HTERT RPE-1 (cell line): ENCODE results near the gene FAM210A.
"Not testable (repeated sequence)": the region's sequence is repeated elsewhere in the genome, so short reads cannot be mapped to it uniquely, and the experiment has no call there.

Experiments
- in situ Hi-C: fragments of 300-500 bp; cut with MboI; formaldehyde crosslinking; loops from 4 replicates; pipeline ENCODE4 v1.14.3; 2020; ENCODE audit warnings: low sequenced_read_pairs

The FAM210A gene

DNA sequence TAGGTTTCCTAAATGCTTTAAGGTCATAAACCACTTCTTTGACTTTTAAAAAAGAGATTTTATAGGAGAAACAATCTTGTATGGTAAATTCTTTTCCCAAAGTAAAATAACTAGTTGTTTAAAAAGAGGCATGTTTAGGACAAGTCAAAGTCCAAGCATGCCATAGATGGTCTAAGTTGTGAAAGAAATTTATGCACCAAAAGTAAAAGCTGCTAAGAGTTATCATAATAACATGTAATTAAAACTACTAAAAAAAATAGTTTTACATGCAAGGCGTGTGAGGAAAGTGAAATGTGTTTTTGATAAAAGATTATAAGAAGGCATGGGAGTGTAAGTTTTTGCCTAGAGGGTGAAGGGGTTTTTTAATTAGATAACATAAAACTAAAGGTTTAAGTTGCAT, 22.5 kb downstream of the FAM210A start:
- in situ Hi-C loops, result no loop called here

DNA sequence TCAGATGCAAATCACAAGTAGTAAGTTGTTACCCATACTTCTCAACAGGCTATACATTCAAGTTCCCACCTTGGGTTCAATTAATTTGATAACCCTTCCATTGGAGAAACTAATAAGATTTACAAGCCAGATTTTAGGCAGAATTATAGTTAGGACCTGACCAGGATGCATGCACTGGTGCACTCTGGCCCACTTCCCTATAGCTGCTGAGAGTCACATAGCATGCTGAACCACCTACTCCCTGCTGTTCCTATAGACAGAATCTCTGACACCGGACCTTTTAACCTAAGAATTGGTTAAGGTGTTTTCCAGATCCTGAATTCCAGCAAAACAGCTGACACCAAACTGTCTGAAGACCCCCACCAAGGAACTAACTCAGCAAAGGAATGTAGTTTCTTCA, 26.2 kb downstream of the FAM210A start:
- in situ Hi-C loops, result no loop called here

DNA sequence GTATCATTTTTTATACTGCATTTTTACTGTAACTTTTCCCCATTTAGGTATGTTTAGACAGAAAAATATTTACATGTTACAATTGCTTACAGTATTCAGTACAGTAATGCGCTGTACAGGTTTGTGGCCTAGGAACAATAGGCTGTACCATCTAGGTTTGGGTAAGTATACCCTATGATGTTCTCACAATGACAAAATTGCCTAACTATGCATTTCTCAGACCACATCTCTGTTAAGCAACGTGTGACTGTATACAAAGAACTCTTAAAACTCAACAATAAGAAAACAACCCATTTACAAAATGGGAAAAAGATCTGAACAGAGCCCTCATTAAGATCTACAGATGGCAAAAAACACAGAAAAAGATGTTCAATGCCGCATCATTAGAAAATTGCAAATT, 29.4 kb downstream of the FAM210A start:
- in situ Hi-C loops, result no loop called here

DNA sequence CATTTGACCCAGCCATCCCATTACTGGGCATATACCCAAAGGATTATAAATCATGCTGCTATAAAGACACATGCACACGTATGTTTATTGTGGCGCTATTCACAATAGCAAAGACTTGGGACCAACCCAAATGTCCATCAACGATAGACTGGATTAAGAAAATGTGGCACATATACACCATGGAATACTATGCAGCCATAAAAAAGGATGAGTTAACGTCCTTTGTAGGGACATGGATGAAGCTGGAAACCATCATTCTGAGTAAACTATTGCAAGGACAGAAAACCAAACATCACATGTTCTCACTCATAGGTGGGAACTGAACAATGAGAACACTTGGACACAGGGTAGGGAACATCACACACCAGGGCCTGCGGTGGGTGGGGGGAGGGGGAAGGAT, 31.0 kb downstream of the FAM210A start:
- in situ Hi-C loops, result not testable (repeated sequence)

DNA sequence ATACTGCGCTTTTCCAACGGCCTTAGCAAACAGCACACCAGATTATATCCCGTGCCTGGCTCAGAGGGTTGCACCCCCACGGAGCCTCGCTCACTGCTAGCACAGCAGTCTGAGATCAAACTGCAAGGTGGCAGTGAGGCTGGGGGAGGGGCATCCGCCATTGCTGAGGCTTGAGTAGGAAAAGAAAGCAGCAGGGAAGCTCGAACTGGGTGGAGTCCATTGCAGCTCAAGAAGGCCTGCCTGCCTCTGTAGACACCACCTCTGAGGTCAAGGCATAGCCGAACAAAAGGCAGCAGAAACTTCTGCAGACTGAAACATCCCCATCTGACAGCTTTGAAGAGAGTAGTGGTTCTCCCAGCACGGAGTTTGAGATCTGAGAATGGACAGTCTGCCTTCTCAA, 36.3 kb downstream of the FAM210A start:
- in situ Hi-C loops, result not testable (repeated sequence)

DNA sequence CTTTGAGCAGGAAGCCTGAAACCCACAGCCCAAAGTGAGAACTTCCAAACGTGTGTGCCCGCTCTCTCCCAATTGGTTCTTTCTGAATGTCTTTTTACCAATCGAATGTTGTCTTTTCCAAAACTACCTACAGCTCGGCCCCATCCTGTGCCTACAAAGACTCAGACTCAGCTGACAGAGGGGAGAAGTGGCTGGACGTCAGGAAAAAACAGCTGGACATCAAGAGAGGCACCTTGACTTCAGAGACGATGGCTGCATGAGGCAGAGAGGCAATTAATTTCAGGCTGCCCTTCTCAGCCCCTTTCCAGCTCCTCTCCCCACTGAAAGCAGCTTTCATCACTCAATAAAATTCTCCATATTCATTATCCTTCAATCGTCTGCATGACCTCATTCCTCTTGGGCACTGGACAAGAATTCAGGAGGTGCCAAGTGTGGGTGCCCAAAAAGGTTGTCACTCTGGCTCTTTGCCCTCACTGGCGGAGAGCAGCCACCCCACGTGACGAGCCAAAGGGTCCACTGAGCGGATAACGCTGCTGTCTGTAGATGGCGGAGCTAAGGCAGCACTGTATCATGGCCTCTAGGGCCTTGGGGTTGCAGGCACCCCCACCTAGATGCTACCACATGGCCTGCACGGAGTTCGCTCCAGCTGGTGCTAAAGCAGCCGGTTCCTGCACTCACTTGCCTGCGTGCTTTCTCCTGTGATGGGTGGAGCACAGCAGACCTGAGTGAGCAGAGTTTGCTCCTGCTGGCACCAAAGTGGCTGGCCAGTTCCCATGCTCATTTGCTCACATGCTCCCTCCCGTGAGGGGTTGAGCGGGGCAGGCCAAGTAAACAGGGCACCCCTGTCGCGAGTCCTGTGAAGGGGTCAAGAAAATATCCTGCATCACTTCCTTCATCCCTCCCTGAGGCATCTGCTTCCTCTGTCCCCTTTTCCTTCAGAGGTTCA, 37.9 kb downstream of the FAM210A start:
- in situ Hi-C loops, result no loop called here

DNA sequence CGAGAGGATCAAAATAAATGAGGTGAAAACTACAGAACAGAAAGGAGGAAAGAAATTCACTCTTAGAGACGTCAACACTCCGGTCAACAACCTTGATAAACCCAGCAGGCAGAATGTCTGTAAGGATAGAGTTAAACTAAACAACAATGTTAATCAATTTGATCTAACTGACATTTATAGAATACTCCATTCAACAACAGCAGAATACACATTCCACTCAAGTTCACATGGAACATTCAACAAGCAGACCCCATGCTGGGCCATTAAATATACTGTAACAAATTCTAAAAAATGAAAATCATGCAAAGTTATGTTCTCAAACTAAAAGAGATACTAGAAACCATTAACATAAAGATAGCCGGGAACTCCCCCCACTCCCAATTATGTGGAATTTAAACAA, 41.8 kb downstream of the FAM210A start:
- in situ Hi-C loops, result no loop called here

DNA sequence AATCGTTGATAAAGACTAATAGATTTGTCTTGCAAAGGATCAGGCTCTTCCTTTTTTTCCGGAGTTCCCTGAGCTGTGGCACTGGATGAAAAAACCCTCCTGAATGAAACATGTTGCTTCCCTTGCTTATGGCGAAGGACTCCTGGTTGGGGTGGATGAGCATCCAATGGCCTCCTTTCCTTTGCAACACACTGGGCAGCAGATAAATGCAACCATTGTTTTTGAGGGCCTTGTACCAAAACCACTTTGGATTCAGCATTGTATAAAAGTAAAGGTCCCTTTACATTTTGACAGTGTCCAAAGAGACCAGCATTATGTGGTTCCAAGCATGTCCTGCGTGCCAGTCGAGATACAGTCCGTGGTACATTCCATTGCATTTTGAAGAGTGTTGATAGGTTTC, 44.7 kb downstream of the FAM210A start:
- in situ Hi-C loops, result no loop called here

DNA sequence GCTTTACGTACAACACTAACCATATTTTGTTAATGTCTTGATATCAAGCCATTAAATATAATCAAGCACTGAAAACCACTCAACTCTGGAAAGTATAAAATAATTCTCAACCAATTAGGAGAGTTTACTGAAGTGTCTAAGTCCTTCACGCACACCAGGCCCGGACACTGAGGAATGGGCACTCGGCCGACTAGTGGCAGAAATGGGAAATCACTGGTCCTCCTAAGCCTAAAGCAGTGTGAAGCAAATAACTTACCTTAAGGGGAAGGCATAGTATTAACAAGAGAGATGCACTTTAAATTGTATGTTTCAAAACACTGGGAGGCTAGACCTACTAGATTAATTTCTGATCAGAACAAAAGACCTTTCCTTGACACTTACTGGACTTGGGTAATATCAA, 45.7 kb downstream of the FAM210A start:
- in situ Hi-C loops, result no loop called here

DNA sequence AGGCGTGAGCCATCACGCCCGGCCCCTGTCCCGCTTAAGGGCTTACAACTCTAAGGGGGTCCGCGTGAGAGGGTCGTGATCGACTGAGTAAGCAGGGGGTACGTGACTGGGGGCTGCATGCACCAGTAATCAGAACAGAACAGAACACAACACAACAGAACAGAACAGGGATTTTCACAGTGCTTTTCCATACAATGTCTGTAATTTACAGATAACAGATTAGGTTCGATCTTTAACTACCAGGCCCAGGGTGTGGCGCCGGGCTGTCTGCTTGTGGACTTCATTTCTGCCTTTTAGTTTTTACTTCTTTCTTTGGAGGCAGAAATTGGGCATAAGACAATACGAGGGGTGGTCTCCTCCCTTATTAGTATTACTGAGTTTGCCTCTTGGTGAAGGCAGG, 49.0 kb downstream of the FAM210A start:
- in situ Hi-C loops, result not testable (repeated sequence)

DNA sequence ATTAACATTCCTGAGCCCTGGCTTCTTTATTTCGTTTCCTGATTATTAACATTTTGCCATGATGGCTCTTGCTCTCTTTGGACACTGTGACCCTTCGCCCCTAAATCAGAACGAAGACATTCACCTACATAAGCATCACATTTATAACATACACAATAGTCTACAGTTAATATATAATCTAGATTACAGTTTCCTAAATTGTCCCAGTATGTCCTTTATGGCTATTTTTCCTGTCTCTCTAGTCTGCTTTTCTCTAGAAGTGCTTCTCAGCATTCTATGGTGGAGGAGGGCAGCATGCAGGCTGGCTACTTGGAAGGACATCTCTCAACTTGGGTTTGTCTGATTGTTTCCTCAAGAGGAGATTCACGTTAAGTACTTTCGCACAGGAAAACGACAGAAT, 49.9 kb downstream of the FAM210A start:
- in situ Hi-C loops, result no loop called here

DNA sequence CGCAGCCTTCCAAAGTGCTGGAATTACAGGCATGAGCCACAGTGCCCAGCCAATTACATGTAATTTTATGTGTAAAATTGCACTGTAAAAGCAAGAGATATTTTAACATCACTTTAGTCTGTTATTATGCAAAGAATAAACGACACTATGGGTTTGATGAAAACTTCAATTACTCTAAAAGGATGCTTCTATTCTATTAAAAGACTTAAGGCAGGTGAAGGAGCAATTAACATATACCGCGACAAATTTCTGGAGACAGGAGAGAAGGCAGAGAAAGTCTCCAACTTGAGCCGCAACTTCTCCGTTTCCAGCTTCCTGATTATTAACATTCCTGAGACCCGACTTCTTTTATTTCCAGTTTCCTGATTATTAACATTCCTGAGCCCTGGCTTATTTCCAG, 53.7 kb downstream of the FAM210A start:
- in situ Hi-C loops, result no loop called here

DNA sequence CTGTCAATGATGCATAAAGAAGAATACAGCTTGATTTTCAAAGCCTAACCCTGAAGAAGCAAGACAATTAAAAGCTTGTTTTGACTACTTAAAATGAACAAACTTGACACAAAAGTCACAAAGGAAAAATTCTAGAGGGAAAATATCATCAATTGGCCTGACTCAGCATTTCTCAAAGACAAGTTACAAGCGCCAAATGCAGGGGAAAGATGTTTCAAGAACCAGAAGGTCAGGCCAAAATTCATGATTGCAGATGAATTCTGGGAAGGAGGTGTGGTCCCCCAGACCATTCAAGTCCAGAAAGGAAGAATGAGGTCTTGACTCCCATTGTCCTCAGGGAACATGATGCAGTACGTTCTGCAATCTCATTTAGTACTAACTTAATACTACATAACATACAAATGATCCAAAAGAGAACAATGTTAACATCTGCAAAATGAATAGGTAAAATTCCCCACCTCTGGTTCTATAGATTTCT, 64.5 kb downstream of the FAM210A start:
- in situ Hi-C loops, result no loop called here

DNA sequence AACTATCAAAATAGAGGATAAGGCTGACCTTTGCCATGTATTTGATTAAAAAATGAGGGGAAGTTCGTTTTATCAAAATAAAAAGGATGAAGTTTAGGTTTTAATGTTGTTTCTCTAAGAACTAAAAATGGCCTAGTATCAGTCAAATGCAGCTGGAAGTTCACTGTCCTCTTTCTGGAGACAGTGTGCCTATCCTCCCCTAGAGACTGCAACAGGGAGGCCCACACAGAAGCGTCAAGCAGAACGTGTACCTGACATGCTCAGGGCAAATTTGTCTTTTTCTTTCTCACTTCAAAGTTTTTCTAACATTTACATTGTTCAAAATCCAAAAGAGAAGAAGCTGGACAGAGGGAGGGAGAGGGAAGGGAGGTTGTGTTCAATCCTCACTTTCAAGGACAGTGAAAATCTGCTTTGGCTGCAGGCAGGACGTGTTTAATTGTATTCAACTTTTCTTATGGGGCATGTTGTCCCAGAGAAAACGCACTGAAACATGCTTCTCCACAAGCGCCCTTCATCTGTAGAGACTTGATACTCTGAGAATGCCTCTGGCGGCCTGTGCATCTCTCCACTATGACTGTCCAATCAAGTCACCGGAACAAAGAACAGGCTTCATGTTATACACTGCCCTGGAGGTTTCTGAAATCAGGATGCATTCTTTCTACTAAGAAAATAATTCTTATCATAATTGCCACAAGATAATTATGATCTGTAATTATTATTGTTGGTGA, 65.1 kb downstream of the FAM210A start:
- in situ Hi-C loops, result no loop called here

DNA sequence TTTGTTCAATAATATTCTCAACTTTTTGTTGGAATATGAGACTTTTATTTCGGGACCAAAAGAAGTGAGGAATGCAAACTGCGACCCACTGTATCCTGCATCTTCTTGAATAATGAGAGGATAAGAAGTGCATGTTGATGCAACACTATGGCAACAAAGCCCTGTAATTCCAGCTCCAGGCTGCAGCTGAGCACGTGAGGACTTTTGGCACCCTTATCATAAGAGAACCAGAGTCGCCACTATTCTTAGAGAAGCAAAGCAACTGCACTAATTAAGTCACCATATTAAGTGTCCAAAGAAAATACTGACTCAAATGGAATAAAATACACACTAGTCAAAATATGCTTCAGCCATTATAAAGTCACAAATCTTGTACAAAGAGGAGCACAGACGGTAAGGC, 65.8 kb downstream of the FAM210A start:
- in situ Hi-C loops, result no loop called here

DNA sequence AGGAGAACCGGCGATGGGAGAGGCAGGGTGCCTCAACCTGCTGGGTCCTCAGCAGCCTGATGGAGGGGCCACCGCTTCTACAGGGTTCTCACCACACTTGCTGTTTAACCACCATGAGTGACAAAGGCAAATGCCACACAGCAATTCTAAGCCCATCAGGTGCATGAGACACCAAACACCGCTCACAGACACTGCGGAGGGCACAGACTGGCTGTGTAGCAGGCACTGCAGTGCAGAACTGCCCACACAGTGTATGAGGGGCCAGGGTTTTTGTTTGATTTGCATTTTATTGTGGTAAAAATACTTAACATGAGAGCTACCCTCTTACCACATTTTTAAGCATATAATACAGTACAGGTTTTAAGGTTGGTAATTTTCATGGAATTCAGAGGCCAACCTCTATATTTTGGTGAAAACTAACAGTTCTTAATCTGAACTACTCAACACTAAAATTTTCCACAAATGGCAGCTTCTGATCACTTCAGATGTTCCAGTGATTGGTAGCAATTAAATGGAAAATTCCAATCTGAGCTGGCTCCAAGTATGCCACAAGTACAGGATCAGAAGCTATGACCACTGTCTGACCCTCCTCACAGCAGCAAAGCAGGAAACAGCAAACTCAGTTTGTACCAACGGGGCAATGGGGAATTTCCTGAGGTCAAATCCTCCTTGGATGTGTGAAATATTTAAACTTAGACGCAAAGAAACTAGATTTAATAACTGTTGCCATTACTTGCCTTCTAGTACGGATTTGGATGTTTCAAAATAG, 67.7 kb downstream of the FAM210A start:
- in situ Hi-C loops, result no loop called here

DNA sequence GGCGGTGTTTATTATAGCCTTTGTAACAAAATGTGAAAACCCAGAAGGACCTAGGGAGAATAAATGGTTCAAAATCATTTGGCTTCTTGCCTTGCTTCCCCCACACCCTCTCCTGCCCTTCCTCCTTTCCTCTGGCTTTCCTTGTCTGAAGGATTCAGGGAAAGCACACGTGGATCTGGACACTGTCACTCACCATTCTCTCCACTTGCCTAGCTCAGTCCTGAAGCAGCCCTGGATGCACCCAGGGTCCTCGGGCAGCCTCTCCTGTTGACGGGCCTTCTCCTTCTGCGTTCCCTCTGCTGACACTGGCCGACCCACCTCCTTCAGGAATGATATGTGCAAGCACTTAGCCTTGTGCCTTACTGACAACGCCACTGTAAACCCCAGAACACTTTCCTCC, 68.4 kb downstream of the FAM210A start:
- in situ Hi-C loops, result no loop called here

DNA sequence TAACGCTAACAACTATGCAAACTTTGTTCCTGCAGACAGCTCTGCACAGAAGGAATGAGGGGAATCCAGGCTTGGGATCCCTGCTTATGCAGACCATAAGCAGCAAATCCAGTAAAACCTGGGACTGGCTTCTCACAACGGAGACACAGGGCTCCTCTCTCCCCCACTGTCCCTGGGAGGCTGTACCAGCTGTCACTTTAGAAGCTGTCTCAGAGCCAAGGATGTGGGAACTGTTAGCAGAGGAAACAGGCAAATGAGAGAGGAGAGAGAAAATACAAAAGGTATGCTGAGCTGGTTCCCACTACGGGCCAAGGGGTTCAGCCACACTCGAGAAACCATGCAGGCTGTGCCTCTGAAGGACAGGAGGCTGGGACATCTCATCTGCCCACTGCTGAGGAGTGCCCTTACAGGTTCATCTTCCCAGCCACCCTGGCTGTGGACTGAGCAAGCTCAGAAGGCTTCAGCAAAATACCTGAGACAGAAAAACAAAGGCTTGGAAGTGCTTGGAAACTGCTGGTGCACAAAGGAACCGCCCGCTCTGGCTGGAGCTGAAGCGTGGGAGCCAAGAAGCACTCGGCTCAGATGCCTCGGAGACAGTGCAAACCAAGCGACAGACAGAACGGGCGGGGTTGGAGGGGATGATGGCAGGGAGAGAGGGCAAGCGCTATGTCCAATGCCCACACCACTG, 72.5 kb downstream of the FAM210A start:
- in situ Hi-C loops, result no loop called here

DNA sequence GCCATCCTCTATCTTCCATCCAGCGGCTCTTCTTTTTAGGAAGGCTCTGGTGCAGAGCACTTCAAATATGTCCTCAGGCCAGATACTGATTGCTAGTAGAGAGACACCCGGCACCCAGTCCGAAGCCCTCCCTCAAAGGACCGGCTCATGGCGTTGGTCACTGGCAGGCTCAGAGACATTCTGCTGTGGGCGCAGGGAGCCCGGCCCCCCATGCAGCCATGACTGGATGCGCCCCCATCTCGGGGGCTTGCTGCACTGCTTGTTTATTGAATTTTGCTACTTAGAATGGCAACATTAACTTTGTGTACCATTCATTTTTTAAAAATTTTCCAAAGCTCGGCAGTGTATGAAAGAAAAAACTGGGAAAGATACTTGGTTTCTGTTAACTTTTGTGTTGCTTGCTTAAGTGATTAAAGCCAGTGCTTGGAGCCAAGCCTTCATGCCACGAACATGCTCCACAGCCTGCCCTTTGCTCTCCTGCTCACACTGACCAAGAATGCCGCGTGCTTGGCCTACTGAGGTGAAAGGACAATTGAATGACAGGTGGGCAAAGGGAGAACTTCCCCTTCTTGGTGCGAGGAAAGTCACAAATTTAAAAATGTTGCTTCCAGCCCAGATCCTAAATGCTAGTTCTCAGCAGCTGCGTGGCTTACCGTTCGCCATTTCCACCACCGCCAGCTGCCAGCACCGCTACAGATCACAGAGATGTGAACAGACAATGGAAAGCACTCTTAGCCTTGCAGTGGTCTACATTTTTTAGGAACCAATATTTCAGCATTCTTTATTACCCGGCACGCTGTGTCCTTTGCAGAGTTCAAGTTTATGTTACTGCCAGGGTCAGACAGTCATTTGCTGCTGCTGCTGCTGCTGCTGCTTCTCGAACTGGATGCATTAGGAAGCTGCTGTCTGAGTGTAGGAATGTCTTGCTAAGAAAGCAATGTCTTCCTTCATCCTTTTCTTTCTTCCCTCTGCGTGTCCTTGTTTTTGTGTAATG, 76.7 kb downstream of the FAM210A start:
- in situ Hi-C loops, result no loop called here

DNA sequence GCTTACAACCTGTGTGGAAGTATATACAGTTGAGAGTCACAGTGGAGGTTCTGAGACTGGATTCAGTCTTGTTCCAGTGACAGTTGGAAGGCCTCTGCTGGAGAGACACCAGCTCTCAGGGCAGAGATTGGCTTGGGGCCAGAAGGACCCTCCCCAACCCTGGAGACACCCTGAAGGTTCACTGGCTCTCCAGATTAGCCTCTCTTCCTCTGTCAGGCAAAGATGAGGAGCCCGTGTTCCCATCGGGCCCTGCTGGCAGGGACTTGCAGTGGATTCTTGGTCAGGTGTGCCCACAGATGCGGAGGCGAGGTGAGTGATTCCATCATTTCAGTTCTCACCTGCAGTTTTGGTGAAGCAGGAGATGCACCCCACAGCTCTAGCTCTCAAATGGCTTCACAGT, 78.6 kb downstream of the FAM210A start:
- in situ Hi-C loops, result no loop called here
